C4-2B (cell line): ENCODE measurements around the gene TNPO3.

Source experiments
- H3K27ac ChIP-seq: fragments of 450-650 bp; 2 replicates; pipeline ENCODE4 v1.5.1; 2017
- CTCF ChIP-seq: fragments of 450-650 bp; conservative IDR thresholded peaks from 2 replicates; pipeline ENCODE4 v1.5.1; 2017; ENCODE audit warnings: mild to moderate bottlenecking
- ZFX ChIP-seq: fragments of 450-650 bp; IDR thresholded peaks from 2 replicates; pipeline ENCODE4 v1.6.1; 2017

TNPO3 gene

GRCh38 chr7:129094501-129094900 is 39.6 kb upstream of the TNPO3 start:
- no peak for TF ChIP-seq CTCF
- TF ChIP-seq ZFX = no peak
- no peak overlapping the region for H3K27ac ChIP-seq

- no peak overlapping the region for H3K27ac ChIP-seq
- TF ChIP-seq CTCF (no peak), ZFX (no peak)
Measured at GRCh38 chr7:129093867-129094456, 39.1 kb upstream of the TNPO3 start.

- TF ChIP-seq CTCF = peak; percentile 100
- no peak for TF ChIP-seq ZFX
- H3K27ac ChIP-seq = no peak overlapping the region
Measured at GRCh38 chr7:129091484-129092002, 36.6 kb upstream of the TNPO3 start.

- TF ChIP-seq ZFX = no peak
- no peak overlapping the region for H3K27ac ChIP-seq
Measured at GRCh38 chr7:129090300-129090907, 35.5 kb upstream of the TNPO3 start.

- TF ChIP-seq CTCF (no peak), ZFX (no peak)
- H3K27ac ChIP-seq = no peak overlapping the region
Measured at GRCh38 chr7:129089521-129090212, 34.8 kb upstream of the TNPO3 start.

GRCh38 chr7:129084801-129085551 is 30.1 kb upstream of the TNPO3 start:
- no peak for TF ChIP-seq ZFX
- no peak for TF ChIP-seq CTCF
- H3K27ac ChIP-seq = no peak overlapping the region

GRCh38 chr7:129083525-129083924 is 28.6 kb upstream of the TNPO3 start:
- TF ChIP-seq ZFX = no peak
- no peak for TF ChIP-seq CTCF

More at GRCh38 chr7:129083525-129083924, 28.6 kb upstream of the TNPO3 start:
- no peak overlapping the region for H3K27ac ChIP-seq
